ENCODE data around the gene IFNLR1.

GRCh38 chr1:24189528-24189927 is 2.4 kb upstream of the IFNLR1 start:
- TF ChIP-seq CTCF (conservative IDR thresholded peaks at IDR 0.05; ENCODE audit: low read length), result no peak
- TF ChIP-seq EZH2phosphoT487 (IDR thresholded peaks at IDR 0.05; ENCODE audit: borderline replicate concordance, low read depth, low read length), result no peak

All from OCI-LY7 (cell line).